Activated CD8-positive, alpha-beta memory T cell treated with anti-CD3 and anti-CD28 coated beads for 1 hour (primary cell): ENCODE measurements around the gene FREM3.

Experiments used
- DNase-seq, 2 donors: peaks; one replicate each; pipeline ENCODE4 v3.0.0-alpha.2; 2020; ENCODE audit warnings: low read depth in 1 of 2; ENCODE audit errors: extremely low read depth in 1 of 2

The FREM3 gene

GRCh38 chr4:143668930-143669552 is 31.4 kb downstream of the FREM3 start:
- DNase-seq: no peak

GRCh38 chr4:143667461-143667860 is 33.0 kb downstream of the FREM3 start:
- DNase-seq: no peak

- no peak for DNase-seq
Measured at GRCh38 chr4:143658336-143658735, 42.1 kb downstream of the FREM3 start.

- no peak for DNase-seq
Measured at GRCh38 chr4:143654571-143654970, 45.9 kb downstream of the FREM3 start.

GRCh38 chr4:143653031-143653430 is 47.4 kb downstream of the FREM3 start:
- DNase-seq: no peak

GRCh38 chr4:143643399-143643798 is 57.1 kb downstream of the FREM3 start:
- DNase-seq: no peak

- no peak for DNase-seq
Measured at GRCh38 chr4:143642611-143643010, 57.9 kb downstream of the FREM3 start.

GRCh38 chr4:143641361-143641760 is 59.1 kb downstream of the FREM3 start:
- DNase-seq: no peak

GRCh38 chr4:143634763-143635162 is 65.7 kb downstream of the FREM3 start:
- DNase-seq: no peak

GRCh38 chr4:143633833-143634232 is 66.6 kb downstream of the FREM3 start:
- no peak for DNase-seq

- DNase-seq: no peak
Measured at GRCh38 chr4:143626134-143626911, 74.2 kb downstream of the FREM3 start.

GRCh38 chr4:143625632-143626031 is 74.8 kb downstream of the FREM3 start:
- no peak for DNase-seq

- DNase-seq: no peak
Measured at GRCh38 chr4:143623896-143624295, 76.6 kb downstream of the FREM3 start.

- DNase-seq: no peak
Measured at GRCh38 chr4:143618811-143619210, 81.7 kb downstream of the FREM3 start.

- DNase-seq: no peak
Measured at GRCh38 chr4:143617994-143618679, 82.3 kb downstream of the FREM3 start.

GRCh38 chr4:143616771-143617170 is 83.7 kb downstream of the FREM3 start:
- DNase-seq: no peak

GRCh38 chr4:143609492-143609891 is 91.0 kb downstream of the FREM3 start:
- no peak for DNase-seq

- DNase-seq: no peak
Measured at GRCh38 chr4:143606480-143606879, 94.0 kb downstream of the FREM3 start.

- DNase-seq: no peak
Measured at GRCh38 chr4:143599827-143600226, 100.6 kb downstream of the FREM3 start.

- no peak for DNase-seq
Measured at GRCh38 chr4:143598816-143599215, 101.7 kb downstream of the FREM3 start.

- DNase-seq: no peak
Measured at GRCh38 chr4:143597276-143597675, 103.2 kb downstream of the FREM3 start.

GRCh38 chr4:143587703-143588102 is 112.8 kb downstream of the FREM3 start:
- no peak for DNase-seq
